ENCODE measurements around the gene DDX31.

The DDX31 gene

GRCh38 chr9:132637351-132637750, 32.4 kb downstream of the DDX31 start:
- DNase-seq (ENCODE audit: low read depth in 2 of 2) = no peak

DNA sequence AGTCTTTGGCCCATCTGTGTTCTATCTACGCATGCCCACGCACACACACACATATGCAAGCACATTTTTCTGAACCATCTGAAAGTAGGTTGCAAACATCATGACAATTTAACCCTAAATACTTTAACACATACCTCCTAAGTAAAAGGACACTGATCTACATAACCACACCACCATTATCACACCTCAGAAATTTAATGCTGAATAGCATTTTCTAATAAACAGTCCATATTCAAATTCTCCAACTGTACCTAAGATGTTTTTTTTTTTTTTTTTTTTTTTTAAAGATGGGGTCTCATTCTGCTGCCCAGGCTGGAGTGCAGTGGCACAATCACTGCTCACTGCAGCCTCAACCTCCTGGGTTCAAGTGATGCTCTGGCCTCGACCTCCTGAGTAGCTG, 35.5 kb downstream of the DDX31 start:
- no peak for DNase-seq (ENCODE audit: low read depth in 2 of 2)

DNA sequence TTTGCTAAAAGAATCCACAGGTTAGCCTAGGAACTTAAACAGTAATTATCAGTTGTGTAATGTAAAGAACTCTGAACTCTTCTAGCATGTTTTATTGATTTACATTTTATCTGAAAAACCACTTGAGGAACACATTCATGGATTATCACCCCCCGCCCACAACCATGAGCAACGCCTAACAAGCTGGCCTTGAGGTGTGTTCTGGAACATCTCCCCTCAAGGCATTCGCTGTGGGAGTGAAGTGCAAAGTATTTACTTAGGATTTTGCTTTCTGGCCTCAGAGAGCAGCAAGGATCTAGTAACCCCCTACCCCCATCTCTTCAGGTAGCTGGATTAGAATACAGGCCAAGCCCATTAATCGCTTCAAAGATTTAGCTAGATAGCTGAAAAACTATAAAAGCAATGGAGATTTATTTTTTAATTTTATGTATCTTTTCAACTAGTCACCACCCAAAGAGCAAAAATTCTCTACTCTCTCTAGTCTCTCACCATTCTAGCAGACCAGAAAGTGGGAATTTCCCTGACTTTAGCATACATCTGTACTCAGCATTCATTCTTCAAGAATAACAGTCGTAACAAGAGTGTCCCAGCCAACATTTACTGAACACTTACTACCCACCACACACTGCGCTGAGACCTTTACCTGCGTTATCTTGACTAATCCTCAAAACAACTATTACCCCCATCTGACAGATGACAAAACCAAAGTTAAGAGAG, 37.2 kb downstream of the DDX31 start:
- DNase-seq (ENCODE audit: low read depth in 2 of 2) = no peak

GRCh38 chr9:132631685-132632084, 38.1 kb downstream of the DDX31 start:
- DNase-seq (ENCODE audit: low read depth in 2 of 2) = no peak

GRCh38 chr9:132631280-132631679, 38.5 kb downstream of the DDX31 start:
- no peak for DNase-seq (ENCODE audit: low read depth in 2 of 2)

DNA sequence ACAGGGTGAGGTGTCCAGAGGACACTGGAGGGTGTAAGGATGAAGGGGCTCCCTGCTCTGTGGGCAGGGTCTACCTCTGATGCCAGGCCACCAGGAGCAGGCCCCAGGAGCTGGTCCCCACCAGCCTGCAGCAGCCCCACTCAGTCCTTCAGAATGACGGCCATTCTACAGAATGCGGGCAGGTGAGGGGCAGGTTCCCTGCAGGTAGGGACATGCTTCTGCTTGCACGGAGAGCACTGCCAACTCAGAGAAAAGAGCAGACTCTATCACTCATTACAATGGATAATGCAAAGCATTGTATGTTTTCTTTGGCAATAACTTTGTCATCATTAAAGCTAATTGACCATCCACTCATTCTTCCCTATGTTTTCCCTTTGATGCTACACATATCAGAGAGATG, 39.0 kb downstream of the DDX31 start:
- DNase-seq (ENCODE audit: low read depth in 2 of 2) = no peak

DNA sequence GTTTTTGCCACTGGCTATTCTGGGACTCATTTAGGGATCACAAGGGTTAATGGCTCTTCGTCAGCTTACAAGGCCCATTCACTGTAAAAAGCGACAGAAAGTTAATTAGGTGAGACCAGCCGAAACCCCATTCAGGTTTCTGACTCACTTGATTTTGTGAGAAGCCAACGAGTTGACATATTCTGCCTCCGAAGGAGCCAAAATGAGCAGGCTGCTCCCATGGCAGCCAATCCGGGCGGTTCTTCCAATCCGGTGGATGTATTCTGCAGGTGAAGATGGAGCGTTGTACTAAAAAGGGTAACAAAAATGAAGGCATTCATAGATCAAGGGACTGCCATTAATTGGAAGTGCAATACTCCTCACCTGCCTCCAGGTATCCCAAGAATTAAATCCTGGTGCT, 39.7 kb downstream of the DDX31 start:
- no peak for DNase-seq (ENCODE audit: low read depth in 2 of 2)

DNA sequence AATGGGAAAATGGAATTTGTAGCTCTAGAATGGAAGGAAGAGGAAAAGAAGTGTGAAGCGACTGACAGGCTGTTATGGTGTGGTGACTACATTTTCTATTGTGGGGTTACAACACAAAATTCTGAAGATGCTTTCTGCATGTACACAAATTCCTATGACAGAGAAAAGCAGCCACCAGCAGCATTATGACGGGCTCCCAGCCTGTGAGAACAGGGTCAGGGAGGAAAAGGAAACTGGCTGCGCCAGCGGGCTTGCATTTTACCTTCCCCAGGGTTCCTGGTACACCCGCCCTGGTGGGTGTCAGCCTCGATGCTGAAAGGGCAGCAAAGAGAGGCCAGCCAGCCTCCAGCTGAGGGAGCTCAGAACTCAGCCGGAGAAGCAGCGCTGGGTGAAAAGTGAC, 41.0 kb downstream of the DDX31 start:
- DNase-seq (ENCODE audit: low read depth in 2 of 2) = no peak

- no peak for DNase-seq (ENCODE audit: low read depth in 2 of 2)
Measured at GRCh38 chr9:132627594-132627993, 42.2 kb downstream of the DDX31 start.

DNA sequence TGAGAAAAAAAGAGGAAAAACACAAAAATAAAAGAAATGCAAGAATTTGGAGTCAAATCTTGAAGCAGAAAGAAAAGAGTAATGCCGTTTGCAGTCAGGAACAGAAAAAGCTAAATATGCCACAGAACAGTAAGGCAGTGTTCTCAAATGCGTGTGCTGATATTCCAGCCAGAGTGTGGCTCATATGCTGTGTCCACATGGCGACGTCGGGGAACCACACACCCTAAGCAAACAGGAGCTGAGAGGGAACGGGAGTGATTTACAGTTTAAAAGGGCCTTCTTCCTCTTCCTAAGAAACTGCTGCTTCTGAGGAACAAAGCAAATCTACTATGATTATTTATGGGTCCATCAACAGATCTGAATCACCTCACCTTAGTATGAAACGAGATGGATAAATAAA, 42.7 kb downstream of the DDX31 start:
- DNase-seq (ENCODE audit: low read depth in 2 of 2) = no peak

- DNase-seq (ENCODE audit: low read depth in 2 of 2) = no peak
Measured at GRCh38 chr9:132626285-132626684, 43.5 kb downstream of the DDX31 start.

DNA sequence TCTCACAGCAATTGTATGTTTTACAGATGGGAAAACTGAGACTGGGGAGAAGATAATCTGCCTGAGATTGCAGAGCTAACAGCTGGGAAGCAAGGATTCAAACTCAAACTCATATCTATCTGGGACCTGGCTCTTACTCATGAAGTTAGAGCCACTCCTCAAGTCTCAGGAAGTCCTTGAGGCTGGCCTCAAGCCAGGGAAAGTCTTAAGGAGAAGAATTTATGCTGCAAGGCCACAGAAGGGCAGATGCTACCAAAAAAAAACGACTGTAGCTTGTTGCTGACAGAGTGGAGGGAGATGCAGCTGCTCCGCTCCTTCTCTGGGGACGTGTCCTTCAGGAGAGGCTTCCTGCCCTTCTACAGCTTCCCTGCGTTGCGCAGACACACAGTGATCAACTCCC, 47.6 kb downstream of the DDX31 start:
- DNase-seq (ENCODE audit: low read depth in 2 of 2) = no peak

DNA sequence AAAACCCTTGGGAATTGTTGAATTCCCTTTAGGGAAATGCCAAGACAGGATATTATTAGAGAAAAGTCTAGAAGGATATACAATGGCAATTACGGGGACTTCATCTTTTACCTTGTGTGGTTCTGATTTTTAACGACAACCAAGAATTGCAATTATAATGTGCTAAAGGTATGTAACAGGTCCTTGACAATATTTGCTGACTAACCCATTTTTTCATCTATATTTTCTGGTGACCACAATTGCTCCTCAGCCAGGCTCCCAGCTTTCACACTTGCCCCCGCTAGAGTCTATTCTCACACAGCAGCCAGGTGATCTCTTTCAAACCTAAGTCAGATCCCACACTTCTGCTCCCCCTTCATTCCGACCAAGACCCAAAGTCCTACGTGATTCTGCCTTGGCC, 53.1 kb downstream of the DDX31 start:
- no peak for DNase-seq (ENCODE audit: low read depth in 2 of 2)

DNA sequence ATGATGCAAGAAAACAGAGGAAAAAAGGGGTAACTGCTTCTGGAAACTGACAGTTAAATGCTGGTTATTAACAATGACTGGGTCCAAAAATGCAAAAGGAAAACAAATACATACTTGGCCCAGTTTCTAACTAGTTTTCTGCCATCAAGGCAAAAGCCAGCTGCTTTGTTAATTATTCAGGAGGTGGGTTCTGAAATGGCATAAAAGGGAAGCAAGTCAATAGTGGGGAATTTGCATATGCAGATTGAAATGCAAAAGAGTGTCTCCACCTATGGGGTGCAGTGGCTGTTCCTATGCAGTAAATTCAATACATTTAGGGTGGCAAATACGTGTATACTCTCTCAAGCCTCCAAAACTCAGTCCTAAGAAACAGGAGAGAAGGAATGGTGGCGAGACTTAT, 54.0 kb downstream of the DDX31 start:
- DNase-seq (ENCODE audit: low read depth in 2 of 2) = no peak

- DNase-seq (ENCODE audit: low read depth in 2 of 2) = no peak
Measured at GRCh38 chr9:132614324-132614723, 55.5 kb downstream of the DDX31 start.

DNA sequence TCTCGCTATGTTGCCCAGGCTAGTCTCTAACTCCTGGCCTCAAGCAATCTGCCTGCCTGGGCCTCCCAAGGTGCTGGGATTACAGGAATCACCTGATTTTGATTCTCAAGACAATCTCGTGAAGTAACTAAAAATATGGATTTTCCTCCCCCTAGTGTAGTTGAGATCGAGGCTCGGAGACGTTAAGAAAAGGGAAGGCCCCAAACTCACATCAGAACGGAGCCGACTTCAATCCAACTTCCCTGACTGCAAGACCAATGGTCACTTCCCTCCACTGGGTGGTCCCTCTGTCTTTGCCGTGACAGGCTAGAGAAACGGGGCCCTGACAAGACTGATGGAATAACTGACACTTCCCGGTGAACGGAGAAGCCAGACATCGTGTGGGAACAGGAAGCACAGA, 59.1 kb downstream of the DDX31 start:
- no peak for DNase-seq (ENCODE audit: low read depth in 2 of 2)

- no peak for DNase-seq (ENCODE audit: low read depth in 2 of 2)
Measured at GRCh38 chr9:132609829-132610228, 60.0 kb downstream of the DDX31 start.

DNA sequence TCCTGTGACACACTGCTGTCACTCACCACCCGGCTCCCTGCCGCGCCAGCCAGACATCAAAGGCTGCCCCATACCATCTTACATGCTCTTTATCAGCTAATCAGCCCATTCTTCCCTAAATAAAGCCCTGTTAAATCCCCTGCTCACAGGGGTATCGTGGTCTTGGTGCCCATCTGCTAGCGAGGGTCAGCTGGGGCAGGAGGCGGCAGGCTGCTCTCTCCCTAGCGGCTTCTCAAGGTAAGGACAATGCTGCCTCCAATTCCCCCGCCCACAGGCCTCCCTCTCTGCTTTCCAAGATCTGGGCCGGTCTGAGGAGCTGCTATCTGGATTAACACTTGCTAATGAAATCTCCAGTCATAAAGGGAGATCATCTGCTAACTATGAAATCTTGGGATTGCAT, 60.6 kb downstream of the DDX31 start:
- DNase-seq (ENCODE audit: low read depth in 2 of 2) = no peak

- DNase-seq (ENCODE audit: low read depth in 2 of 2) = no peak
Measured at GRCh38 chr9:132606066-132606465, 63.7 kb downstream of the DDX31 start.

- no peak for DNase-seq (ENCODE audit: low read depth in 2 of 2)
Measured at GRCh38 chr9:132605387-132605786, 64.4 kb downstream of the DDX31 start.

DNA sequence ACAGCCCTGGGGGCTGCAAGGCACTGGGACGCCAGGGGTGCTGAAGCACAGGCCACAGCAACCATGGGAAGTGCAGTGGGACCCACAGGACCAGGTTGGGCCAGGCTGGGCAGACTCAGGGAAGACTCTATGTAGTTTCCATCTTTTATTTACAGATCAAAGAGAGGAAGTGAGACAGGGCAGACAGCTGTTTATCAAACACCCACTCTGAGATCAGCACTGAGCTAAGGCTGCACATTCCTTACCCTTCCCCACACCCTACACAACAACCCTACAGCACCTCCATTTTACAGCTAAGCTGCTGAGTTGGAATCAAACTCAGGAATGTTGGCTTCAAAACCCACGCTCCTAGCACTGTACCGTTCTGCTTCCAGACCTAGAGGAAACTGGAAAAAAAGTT, 67.6 kb downstream of the DDX31 start:
- no peak for DNase-seq (ENCODE audit: low read depth in 2 of 2)

DNA sequence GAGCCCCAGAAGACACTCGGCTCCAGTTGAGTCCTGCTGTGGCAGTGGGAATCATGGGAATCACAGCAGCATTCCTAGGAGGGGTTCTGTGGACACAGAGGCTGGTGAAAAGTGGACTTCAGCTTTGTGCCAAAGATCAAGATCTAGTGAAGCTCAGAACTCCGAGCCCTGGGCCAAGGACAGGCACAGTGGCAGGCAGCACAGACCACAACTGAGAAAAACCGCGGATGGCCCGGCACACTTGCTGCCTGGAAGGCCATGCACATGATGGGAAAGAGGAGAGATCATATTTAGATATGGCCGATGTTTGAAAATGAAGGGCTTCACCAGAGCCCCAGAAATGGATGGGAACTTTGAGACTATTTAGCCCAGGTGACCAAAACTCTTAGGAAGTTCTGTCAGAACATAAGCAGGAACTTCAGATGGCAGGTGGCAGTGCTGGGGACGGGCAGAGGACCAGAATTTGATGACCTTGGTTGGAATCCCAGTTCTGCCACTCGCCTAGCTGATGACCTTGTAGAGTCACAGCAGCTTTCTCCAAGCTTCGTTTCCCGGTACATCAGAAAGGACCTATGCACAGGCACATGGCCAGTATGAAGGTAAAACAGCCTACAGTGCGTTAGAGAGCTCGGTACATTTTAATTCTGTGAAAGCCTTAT, 69.3 kb downstream of the DDX31 start:
- no peak for DNase-seq (ENCODE audit: low read depth in 2 of 2)

DNA sequence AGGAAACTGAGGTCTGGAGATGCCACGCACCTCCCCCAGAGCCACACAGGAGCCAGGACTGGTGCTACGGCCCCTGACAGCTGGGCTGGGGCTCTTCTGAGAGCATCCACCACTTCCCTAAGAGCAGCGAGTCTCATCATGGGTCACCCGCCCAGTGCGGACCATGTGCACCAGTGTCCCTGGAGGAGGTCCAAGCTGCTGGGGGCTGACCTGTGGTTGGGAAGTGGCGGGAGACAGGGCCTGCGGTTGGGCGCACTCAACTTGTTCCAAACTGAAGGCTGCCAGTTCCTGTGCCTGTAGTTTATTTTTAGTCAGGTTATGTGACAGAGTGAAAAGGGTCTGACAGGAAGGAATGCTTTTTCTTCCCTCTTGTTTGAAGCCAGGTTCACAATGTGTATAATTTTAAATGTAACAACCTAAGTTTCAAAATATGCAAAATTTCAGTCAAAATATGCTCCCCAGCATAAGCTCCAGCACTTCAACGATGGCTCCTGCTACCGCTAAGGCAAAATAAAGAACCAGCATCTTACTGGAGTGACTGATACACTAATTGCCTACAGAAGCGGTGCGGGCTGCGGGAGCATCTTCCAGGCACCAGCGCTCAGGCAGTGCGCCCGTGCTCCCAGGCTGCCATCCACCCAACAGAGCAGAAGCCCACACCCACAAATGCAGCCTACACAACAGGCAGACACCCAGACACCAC, 72.6 kb downstream of the DDX31 start:
- DNase-seq (ENCODE audit: low read depth in 2 of 2) = no peak

Data from stimulated activated CD4-positive, alpha-beta T cell treated with anti-CD3 and anti-CD28 coated beads, Interleukin-4, amount 100 ng/mL, for 48 hours (primary cell).